A673 (cell line): ENCODE data around the gene ATP4A. TPM values are rescaled to one million over a fixed set of nuclear protein-coding genes. Genes with fewer than 3 reads are reported as not detected.
A peak's percentile ranks its signal among the peaks of the same experiment; 100 is the strongest.

Experiments
- BruUV-seq: library from RNA; stranded (reverse); fragments of 400-500 nt; replicated peaks from 2 replicates; lab custom pipeline; 2021; lab: Mats Ljungman, UMichigan
- CTCF ChIA-PET: fragments of 300-600 bp; sonication (Branson Sonifier 250); formaldehyde crosslinking; loops from one replicate; lab custom pipeline; 2022; ENCODE audit warnings: antibody characterized with exemption; lab: Charles Lee
- POLR2A ChIA-PET: fragments of 300-600 bp; sonication (Branson Sonifier 250); formaldehyde crosslinking; loops from one replicate; lab custom pipeline; 2022; ENCODE audit warnings: antibody characterized with exemption; ENCODE audit not compliant: low non-redundant PET; lab: Charles Lee
- DNase-seq: peaks from one replicate; pipeline ENCODE4 v3.0.0-alpha.2; 2015; ENCODE audit warnings: low spot score
- H3K27ac ChIP-seq: fragments of 200-600 bp; sonication (generic); 2 replicates; pipeline ENCODE4 v1.5.1; 2016; ENCODE audit warnings: mixed run types, low read depth, mild to moderate bottlenecking, mixed read lengths, antibody characterized with exemption, low read length; ENCODE audit not compliant: poor library complexity, severe bottlenecking
- H3K27me3 ChIP-seq: fragments of 200-600 bp; sonication (generic); replicated peaks from 2 replicates; pipeline ENCODE4 v1.6.1; 2017; ENCODE audit warnings: mixed run types, low read depth, mild to moderate bottlenecking, mixed read lengths, antibody characterized with exemption, low read length; ENCODE audit not compliant: insufficient read depth, poor library complexity
- H3K36me3 ChIP-seq: fragments of 200-600 bp; sonication (generic); 2 replicates; pipeline ENCODE4 v1.6.1; 2016; ENCODE audit warnings: mixed run types, mild to moderate bottlenecking, mixed read lengths, antibody characterized with exemption, low read length; ENCODE audit not compliant: insufficient read depth, poor library complexity, severe bottlenecking
- H3K4me1 ChIP-seq: fragments of 200-600 bp; sonication (generic); 2 replicates; pipeline ENCODE4 v1.6.1; 2017; ENCODE audit warnings: mixed run types, mild to moderate bottlenecking, mixed read lengths, antibody characterized with exemption, low read length; ENCODE audit not compliant: insufficient read depth, poor library complexity, severe bottlenecking
- H3K4me3 ChIP-seq: fragments of 200-600 bp; sonication (generic); 2 replicates; pipeline ENCODE4 v1.5.1; 2016; ENCODE audit warnings: low read depth, mixed run types, mild to moderate bottlenecking, mixed read lengths, low read length; ENCODE audit not compliant: poor library complexity, severe bottlenecking
- H3K9me3 ChIP-seq: fragments of 200-600 bp; sonication (generic); 2 replicates; pipeline ENCODE4 v1.6.1; 2016; ENCODE audit warnings: mixed run types, low read depth, mild to moderate bottlenecking, mixed read lengths, antibody characterized with exemption, low read length; ENCODE audit not compliant: poor library complexity, severe bottlenecking
- CTCF ChIP-seq: fragments of 300-800, 200-600 bp; sonication (generic); conservative IDR thresholded peaks from 2 replicates; pipeline ENCODE4 v1.5.1; 2017; ENCODE audit warnings: low read depth, mild to moderate bottlenecking, antibody characterized with exemption, low read length, moderate library complexity, mixed read lengths
- EZH2 ChIP-seq: fragments of 200-600 bp; sonication (generic); IDR thresholded peaks from 2 replicates; pipeline ENCODE4 v1.6.1; 2017; ENCODE audit warnings: borderline replicate concordance, low read depth, mild to moderate bottlenecking, mixed read lengths, antibody characterized with exemption, low read length; ENCODE audit not compliant: poor library complexity, severe bottlenecking
- intact Hi-C: fragments of 100-400 bp; cut with micrococcal nuclease; formaldehyde crosslinking; loops from one replicate; pipeline ENCODE4 v1.10.0; 2022; ENCODE audit not compliant: unreplicated experiment
- total RNA-seq: library from RNA; stranded (reverse); gene quantifications from 2 replicates; pipeline ENCODE4 v1.2.3, GENCODE V29; 2021

Gene ATP4A
- total RNA-seq, 1 experiment from 2014 or later = not detected

- ChIA-PET POLR2A (interaction anchor here (0.7 kb wide), 1 partner anchor 118 kb away, joined by 8 read pairs; no protein-coding TSS in a partner anchor), CTCF (interaction anchor here (0.5 to 0.6 kb wide), 4 partner anchors 10 to 490 kb away, joined by 3 to 4 read pairs (median 3); no protein-coding TSS in a partner anchor)
- no peak overlapping the region for H3K27ac ChIP-seq
- intact Hi-C loops = no loop called here
- no peaks in the 10 kb centered on the region for H3K4me1 ChIP-seq
- H3K9me3 ChIP-seq = no peaks in the 10 kb centered on the region
- H3K4me3 ChIP-seq = peak overlapping the region; percentile 47
- no TSS peak for BruUV-seq
- no peaks in the 10 kb centered on the region for H3K36me3 ChIP-seq
- DNase-seq = peak; percentile 83
- peaks cover 18% of the 10 kb centered on the region for H3K27me3 ChIP-seq
- TF ChIP-seq EZH2 = no peak
- peak; percentile 31; the same call in 1 of the 2 replicates for TF ChIP-seq CTCF
Observed at GRCh38 chr19:35557539-35558399, 5.7 kb downstream of the ATP4A start.

GRCh38 chr19:35556846-35557538 lies 6.5 kb downstream of the ATP4A start:
- Histone ChIP-seq H3K27ac (no peak overlapping the region), H3K36me3 (no peaks in the 10 kb centered on the region), H3K27me3 (peaks cover 15% of the 10 kb centered on the region), H3K4me3 (no peak overlapping the region), H3K4me1 (no peaks in the 10 kb centered on the region), H3K9me3 (no peaks in the 10 kb centered on the region)
- TF ChIP-seq EZH2 (no peak), CTCF (no peak)
- intact Hi-C loops = no loop called here
- ChIA-PET CTCF (interaction anchor here (0.5 to 0.9 kb wide), 2 partner anchors 9 to 248 kb away, joined by 3 read pairs; no protein-coding TSS in a partner anchor), POLR2A (no interaction called here)
- no TSS peak for BruUV-seq
- DNase-seq = no peak

- Histone ChIP-seq H3K9me3 (no peaks in the 10 kb centered on the region), H3K36me3 (no peaks in the 10 kb centered on the region), H3K27me3 (peaks cover 13% of the 10 kb centered on the region), H3K27ac (no peak overlapping the region), H3K4me1 (no peaks in the 10 kb centered on the region), H3K4me3 (no peak overlapping the region)
- TF ChIP-seq EZH2 (no peak), CTCF (no peak)
- ChIA-PET POLR2A (no interaction called here), CTCF (interaction anchor here (0.9 kb wide), 1 partner anchor 8 kb away, joined by 3 read pairs; no protein-coding TSS in a partner anchor)
- DNase-seq = no peak
- intact Hi-C loops = no loop called here
- no TSS peak for BruUV-seq
Observed at GRCh38 chr19:35556025-35556590, 7.3 kb downstream of the ATP4A start.
